HG03175 (cell line): ENCODE measurements around the gene GYPC.
"Not testable (repeated sequence)": the region's sequence is repeated elsewhere in the genome, so short reads cannot be mapped to it uniquely, and the experiment has no call there.

Source experiments
- ATAC-seq: cut with Tn5 transposase; IDR thresholded peaks from one replicate; pipeline ENCODE4 v1.9.1; 2021; ENCODE audit warnings: mild to moderate bottlenecking, moderate library complexity; ENCODE audit not compliant: unreplicated experiment

Gene GYPC

DNA sequence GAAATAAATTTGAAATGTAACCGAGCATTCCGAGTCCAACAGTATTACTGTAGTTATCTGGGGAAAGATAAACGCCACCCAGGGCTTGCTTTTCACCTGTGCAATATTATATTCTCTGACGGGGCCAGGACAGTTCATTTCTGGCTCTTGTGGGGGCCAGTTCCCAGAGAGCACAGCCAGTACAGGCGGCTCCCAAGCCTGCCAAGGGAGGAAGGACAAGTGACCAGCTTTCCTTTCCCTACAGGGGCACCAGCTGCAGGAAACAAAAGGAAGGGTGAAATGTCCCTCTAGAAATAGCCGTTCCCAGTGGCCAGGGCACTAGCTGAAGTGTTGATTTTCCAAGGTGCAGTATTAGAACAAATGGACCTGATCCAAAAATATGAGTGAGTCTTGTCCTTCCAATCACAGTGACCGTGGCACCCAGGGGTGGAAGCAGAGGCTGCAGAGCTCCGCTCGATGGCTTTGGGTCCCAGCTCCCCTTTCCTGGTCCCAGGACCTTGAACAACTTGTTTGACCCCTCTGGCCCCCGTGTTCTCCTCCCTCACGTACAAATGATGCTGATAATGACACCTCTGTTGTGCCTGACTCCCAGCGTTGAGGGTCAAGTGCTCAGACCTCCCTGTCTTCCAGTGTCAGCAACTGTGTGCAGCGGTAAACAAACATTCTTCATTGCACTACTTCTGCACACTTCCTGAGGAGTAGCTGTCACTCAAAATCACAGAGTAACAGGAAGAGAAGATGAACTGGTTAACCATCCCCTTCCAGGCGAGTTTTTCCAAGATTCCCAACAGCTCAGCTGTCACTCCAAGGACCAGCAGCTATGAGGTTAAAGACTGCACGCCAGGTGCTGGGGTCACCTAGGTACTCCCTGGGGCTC is 40.9 kb downstream of the GYPC start:
- no peak for ATAC-seq

DNA sequence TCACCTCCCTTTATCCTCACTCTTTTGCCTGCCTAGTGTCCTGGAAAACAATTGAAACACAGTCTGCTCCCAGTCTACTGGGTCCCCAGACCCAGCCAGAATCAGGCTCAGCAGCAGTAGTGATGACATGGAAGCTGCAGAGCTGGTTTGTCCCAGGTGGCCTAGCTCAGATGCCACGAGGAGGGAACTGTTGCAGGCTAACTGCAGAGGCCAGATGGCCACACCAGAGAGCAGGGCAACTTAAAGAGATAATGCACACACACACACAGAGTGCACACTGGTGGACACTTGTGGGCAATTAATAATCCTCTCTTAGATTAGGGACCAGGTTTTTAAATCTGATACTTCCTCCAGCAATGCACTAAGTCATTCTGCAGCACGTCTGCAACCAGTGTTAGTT is 42.4 kb downstream of the GYPC start:
- no peak for ATAC-seq

DNA sequence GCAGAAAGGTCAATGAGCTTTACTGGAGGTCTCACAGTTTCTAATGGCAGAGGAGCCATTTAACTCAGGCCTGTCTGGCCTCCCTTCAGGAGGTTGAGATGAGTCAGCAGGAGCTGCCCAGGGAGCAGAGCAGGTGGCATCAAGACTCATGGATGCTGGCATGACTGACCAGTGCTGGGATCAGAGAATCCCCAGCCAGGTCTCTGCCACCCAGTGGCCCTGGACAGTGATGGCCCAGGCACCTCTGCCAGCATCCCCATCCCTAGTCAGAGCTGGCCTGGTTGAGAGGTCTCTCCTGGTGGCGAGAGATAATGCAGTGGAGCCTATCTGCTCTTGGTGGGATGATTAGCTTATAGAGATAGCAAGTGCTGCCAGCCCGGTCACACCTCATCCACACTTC is 43.1 kb downstream of the GYPC start:
- ATAC-seq, result no peak

DNA sequence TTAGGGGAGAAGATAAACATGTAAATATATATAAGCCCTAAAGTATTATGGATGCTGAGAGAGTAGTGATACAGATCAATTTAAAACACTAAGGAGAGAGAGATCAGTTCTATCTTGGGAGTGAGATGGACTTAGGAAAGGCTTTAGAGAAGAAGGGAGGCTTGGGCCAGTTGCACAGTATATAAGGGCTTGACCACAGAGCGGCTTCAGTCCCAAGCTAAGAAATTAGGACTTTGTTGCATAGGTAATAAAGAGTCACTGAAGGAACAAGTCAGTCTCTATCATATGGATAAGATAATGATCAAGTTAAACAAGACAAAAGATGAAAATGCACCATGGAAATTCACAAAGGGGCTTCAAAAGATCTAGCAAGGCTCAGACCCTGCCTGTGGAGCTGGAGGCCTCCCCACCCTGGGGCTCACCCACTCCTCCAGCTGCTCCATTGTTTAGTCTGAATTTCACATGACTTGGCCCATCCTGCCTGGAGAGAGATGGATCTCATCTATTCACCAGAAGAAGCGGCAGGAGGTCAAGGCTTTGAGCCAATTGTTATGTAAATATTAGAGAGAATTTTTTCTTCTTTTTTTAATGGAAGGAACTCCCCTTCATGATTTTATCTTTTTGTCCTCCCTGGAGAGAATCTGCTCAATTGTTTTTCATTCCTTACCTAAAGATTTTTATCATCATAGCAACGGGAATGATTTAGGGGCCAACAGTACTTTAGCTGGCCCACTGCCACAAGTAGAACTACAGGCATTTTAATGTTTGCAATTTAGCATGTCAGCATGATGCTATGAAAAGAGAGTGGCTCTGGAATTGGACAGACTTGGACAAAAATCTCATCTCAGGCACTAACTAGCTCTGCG is 44.0 kb downstream of the GYPC start:
- no peak for ATAC-seq

DNA sequence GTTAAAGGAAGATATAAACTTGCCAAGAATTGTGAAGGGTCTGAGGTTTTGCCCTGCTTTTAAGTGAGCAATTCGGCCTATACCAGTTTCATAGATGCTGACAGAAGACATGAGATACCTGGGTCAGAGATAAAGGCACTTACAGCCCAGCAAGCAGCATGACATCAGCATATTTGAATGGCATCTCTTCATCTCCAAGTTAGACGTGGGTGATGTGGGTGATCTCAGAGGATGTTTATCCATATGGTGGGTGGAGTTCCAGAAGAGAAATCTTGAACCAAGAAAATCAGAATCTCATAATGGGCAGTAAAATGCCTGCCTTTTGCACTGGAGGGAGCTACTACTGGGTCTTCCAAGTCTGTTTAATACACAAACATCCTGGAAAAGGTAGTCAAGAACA is 44.7 kb downstream of the GYPC start:
- no peak for ATAC-seq

DNA sequence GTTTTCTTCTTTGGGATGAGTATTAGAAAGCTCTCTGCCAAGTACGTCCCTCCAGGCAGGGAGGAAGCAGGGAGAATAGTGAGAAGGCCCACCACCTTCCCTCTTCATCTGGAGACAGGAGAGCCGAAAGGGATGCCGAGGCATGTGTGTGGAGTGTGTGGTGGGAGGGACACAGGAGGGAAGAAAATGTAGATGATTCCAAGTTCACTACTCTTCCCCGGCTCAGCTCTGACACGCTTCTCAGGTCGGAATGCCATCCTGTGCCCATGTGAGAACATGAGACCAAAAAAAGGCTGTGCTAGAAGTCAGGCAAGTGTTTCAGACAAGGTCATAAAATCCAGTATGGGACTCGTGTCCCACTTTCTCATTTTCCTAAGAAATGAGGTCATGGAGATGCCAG is 47.4 kb downstream of the GYPC start:
- ATAC-seq, result no peak

DNA sequence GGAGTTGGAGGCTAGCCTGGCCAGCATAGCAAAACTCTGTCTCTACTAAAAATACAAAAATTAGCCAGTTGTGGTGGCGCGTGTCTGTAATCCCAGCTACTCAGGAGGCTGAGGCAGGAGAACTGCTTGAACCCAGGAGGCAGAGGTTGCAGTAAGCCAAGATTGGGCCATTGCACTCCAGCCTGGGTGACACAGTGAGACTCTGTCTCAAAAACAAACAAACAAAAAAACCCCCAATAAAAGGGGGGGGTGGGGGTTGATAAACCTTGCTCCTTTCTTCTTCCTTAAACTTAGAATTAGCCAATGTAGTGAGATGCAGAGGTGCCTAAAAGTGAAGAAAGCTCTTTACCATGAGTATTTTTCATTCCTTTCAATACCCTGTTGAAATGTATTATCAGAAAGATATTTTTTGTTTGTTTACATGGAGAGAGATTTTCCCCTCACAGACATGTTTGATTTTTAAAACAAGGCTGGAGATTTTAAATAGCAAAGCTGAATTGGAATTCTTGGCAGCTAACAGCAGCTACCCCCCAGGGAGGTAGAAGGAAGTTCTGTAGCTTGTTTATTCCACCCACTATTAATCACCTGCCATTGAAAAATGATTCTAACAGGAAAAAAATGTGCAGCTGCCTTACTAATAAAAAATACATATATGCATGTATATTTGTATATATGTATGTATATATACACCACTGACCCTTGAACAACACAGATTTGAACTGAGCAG is 48.6 kb downstream of the GYPC start:
- no peak for ATAC-seq

DNA sequence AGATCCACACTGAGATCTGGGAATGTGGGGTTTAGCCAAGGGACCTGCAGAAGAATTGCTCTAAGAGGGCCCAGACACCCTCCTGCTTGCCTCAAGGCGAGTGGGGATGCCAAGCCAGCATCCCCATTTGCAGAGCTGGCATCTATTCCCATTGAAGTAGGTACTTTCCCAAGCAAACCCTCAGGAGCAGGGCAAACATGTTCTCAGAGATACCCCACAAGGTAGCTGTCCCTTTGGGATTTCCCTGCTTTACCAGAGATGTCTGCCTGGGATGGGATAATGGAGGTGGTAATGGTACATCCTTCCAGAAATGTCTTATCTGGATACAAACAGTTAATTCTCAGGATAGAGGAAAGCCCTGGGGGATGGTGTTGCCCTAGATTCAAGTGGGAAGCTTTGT is 51.2 kb downstream of the GYPC start:
- ATAC-seq, result no peak

DNA sequence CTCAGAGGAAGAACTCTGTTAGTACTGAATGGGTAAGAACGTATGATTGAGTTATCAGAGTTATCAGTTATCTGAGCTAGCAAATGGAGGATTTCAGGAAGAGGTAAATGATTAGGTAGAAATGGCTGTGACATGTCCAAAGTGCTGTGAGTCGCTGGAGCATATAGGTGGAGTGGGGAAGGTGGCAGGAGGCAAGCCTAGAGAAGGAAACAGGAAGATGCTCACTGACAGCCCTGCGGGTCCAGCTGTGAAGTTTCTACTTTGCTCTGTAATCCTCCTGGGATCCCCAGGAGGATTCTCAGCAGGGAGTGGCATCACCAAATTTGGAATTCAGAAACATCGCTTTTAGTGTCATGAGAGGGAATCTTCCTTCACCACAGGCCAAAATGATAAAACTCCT is 52.0 kb downstream of the GYPC start:
- no peak for ATAC-seq

DNA sequence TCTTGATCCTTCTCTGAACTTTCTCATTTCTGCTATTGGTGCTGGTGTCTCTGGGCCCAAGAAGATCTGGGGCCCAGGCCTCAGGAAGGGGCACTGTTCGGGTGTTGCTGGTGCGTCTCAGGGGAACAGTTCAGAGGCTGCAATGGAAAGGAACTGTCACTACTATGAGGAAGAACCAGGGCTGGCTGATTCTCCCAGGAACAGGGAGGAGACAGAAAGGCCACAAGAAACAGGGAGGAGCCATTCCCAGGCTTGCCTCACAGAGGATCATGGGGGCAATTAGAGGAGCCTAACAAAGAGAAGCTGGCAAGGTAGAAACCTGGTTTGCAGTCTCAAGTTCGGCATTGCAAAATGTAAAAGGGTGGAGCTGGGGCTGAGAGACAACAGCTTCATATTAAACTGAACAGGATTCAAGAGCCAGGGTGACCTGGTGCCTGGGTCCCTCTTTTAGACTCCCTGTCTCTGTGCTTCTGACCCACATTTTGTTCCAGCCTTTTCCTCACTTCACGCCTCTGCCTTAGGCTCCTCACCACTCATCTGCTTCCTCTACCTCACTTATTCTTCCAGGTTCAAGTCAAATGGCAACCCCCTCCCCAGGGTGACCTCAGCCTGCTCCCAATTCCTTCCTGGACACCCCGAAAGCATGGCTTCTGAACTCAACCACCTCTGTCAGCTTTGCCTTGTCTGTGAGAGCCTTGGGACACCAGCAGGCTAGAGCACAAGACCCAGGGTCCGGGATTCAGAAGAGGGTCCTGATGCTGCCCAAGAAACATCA is 58.4 kb downstream of the GYPC start:
- no peak for ATAC-seq

DNA sequence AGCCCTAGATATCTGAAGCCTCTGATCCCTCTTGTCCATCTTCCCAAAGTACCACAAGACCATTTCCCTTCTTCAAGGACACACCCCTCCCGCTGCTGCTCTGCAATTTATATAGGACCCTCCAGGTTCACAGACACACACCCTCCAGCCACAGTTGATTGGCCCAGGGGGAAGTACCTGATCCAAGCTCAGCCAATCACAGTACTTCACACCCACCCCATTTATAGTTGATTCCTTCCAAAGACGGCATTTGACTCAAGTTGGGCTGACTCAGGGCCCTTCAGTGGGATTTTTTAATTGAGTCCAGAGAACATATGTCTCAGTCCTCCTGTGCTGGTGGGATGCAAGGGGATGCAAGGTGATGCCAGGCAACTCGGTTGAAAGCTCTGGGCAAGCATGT is 59.2 kb downstream of the GYPC start:
- ATAC-seq, result no peak

DNA sequence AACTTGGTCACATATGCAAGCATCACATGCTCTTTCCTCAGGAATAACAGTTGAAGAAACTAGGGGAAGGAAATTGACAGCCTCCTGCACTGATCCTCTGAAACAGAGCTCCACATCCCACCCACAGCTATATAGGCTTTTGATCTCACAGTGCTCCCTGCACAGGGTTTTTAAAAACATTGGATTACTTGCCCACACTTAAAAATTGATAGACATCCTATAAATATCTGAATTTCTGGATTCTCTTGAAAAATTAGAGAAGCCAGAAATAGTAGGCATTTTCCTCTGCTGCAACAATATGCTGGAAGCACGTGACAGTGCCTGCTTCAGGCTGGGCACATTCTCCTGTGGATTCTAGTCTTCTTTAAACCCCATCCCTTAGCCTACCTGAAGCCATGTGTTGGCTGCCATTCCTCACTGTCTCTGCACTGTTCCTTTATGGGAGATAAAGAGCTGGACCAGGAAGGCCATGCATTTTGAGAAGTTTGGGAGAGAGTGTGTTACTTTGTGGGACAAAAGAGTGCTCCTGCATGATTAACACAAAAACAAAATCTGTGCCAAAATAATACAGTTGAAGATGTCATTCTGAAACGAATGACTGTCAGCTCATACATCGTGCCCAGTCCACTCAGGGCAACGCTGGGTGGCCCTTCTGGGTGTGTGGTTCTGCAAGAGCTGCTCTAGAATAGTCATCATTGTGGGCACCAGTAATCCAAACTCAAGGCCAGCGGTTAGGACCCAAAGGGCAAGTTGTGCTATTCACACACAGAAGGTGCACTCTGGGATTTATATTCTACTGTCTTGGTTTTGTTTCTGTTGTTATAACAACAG is 59.8 kb downstream of the GYPC start:
- ATAC-seq, result no peak

DNA sequence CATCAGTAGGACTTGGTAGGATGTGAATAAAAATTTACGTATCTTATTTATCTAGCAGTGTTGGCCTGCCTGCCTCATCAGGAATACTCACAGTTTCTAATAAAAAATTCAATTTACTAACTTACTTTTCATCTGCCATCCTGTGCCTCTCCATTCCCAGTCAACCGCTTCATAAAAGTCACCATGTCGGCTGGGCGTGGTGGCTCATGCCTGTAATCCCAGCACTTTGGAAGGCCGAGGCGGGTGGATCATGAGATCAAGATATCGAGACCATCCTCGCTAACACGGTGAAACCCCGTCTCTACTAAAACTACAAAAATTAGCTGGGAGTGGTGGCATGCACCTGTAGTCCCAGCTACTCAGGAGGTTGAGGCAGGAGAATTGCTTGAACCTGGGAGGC is 61.3 kb downstream of the GYPC start:
- ATAC-seq, result not testable (repeated sequence)

DNA sequence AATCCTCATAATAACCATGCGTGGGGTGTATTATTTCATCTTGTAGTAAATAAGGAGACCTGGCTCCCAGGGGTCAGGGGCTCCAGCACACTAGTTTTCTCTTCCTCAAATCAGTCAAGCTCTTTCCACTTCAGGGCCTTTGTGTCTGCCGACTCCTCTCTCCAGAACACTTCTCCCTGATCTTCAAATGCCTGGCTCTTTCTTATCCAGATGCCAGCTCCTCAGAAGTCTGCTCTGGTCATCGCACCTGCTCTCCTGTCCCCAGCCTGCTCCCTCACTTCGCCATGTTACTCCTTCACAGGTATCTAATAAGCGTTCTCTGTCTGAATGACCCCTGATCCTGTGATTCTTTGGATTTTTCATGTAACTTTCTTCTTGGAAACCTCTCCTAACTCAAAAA is 62.0 kb downstream of the GYPC start:
- ATAC-seq, result no peak

DNA sequence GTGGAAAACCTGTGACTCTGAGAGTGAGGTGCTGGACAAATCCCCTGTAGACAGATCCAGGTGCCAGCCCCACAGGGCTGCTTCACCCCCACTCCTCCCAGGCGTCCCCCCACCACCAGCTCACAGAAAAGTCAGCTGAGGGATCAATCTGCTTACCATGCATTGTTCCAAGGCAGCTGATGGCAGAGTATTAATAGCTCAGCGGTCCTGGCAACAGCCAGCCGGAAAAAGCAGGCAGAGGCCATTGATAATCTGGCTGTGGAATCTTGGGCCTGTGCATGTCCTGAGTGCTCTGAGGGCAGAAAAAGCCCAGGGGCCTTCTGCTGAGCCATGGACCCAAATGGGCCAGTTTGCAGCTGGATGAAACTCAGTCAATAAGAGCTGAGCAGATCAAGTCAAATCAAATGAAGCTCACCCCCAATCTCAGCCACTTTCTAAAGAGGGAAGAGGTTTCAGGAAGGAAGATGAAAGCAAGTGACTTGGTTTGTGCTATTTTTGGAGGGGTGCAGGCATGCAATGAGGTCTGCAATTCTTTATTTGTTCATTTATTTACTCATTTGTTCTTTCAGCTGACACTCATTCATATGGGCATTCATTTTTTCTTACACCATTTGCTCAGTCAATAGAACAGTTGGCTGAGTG is 63.4 kb downstream of the GYPC start:
- no peak for ATAC-seq

DNA sequence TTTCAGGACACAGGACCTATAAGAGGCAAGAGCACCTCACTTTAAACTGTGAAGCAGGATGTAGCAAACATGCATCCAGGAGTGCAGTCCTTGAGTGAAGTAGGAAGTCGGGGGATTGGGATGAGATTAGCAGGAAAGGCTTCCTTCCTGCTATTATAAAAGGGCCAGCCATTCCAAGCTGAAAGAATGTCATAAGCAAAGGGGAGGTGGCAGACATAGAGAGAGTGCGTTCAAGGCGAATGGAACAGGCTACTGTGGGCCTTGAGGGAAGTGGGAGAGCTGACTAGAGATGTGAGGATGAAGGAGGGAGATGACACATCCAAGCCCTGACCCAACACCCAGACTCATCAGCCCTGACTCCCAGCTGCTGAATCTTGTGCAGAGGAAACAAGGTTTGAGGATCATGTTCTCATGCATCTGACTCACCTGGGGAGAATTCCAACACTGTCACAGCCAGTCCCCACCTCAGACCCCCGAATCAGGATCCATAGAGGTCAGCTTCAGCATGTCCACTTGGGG is 63.9 kb downstream of the GYPC start:
- no peak for ATAC-seq

DNA sequence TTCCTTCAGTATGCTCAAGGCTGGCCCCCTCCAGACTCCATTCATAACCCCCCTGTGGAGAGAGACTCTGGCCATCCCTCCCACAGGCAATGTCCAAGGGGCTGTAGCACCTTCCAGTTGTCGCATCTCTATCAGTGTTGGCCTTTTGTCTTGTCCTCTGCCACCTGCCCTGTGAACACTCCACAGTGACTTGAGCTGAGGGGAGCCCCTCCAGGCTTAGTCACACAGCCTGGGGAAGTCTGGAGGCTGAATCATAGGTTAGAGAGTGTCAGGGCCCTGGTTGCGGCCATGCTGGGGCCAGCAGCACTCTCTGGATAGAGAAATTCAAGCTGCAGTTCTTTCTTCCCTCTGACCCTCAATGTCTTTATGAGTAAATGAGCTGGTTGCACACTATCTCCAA is 64.7 kb downstream of the GYPC start:
- ATAC-seq, result no peak

DNA sequence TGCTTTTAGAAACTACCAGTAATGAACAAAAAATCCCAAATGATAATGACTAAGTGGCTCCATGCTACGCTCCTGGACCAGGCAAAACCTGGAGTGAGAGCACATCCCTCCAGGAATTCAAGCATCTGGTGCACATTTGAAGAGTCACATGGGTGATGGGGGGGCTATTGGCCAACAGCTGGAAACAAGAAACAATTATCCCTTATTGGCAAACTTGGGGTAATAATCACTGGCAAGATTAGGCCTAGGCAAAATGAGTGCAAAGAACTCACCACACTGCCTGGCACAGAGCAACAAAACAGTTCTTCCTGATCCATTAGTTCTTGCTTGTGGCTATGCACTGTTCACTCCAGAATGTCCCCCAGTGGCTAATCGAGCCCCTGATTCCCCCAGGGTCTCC is 66.1 kb downstream of the GYPC start:
- no peak for ATAC-seq

DNA sequence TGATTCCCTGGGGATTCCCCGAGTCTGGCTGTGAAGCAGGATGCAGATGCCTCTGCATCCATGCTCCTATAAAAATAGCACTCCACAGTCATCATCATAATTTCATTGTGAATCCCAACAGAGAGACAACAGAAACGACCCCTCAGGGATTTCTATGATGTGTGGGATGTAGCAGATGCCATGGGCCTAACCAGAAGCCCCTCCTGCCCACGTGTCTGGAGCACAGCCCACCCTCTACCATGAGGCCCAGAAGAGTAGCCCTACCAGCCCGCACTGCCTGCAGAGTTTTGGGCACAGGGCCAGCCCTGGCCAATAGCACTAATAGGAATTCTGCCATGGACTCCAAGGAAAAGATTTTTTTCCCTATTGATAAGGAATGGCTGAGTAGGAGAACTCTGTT is 66.6 kb downstream of the GYPC start:
- ATAC-seq, result no peak
